ACC112 (cell line): ENCODE data around the gene MCF2L.

Experiments used
- H2AFZ ChIP-seq: fragments of 200-600 bp; sonication (generic); one replicate; pipeline ENCODE4 v1.6.0; 2017; ENCODE audit warnings: antibody characterized with exemption, low read length; ENCODE audit not compliant: unreplicated experiment
- H3K27ac ChIP-seq: fragments of 200-600 bp; sonication (generic); 2 replicates; pipeline ENCODE4 v1.5.1; 2014; ENCODE audit warnings: low read depth, mild to moderate bottlenecking, antibody characterized with exemption, low read length, moderate library complexity
- H3K27me3 ChIP-seq: fragments of 200-600 bp; sonication (generic); 2 replicates; pipeline ENCODE4 v1.6.1; 2014; ENCODE audit warnings: mild to moderate bottlenecking, antibody characterized with exemption, low read length, moderate library complexity, mixed read lengths; ENCODE audit not compliant: insufficient read depth
- H3K36me3 ChIP-seq: fragments of 200-600 bp; sonication (generic); 2 replicates; pipeline ENCODE4 v1.6.1; 2016; ENCODE audit warnings: mild to moderate bottlenecking, antibody characterized with exemption, low read length, moderate library complexity, mixed read lengths; ENCODE audit not compliant: insufficient read depth
- H3K4me1 ChIP-seq: fragments of 200-600 bp; sonication (generic); one replicate; pipeline ENCODE4 v1.6.1; 2016; ENCODE audit warnings: low read length, mixed read lengths; ENCODE audit not compliant: insufficient read depth, unreplicated experiment, control insufficient read depth
- H3K4me3 ChIP-seq: fragments of 200-600 bp; sonication (generic); 2 replicates; pipeline ENCODE4 v1.5.1; 2014; ENCODE audit warnings: mild to moderate bottlenecking, low read depth, low read length
- H3K79me2 ChIP-seq: fragments of 200-600 bp; sonication (generic); one replicate; pipeline ENCODE4 v1.6.0; 2016; ENCODE audit warnings: low read length; ENCODE audit not compliant: control insufficient read depth, unreplicated experiment, insufficient read depth

Gene MCF2L

GRCh38 chr13:113046883-113047244 is 77.8 kb downstream of the MCF2L start:
- Histone ChIP-seq H3K79me2 (no peaks in the 10 kb centered on the region), H2AFZ (no peak overlapping the region), H3K4me1 (no peaks in the 10 kb centered on the region), H3K36me3 (no peaks in the 10 kb centered on the region), H3K27ac (no peak overlapping the region), H3K27me3 (peaks cover 86% of the 10 kb centered on the region), H3K4me3 (no peak overlapping the region)

- H3K4me3 ChIP-seq: no peak overlapping the region
- H3K27me3 ChIP-seq: peaks cover 87% of the 10 kb centered on the region
- no peaks in the 10 kb centered on the region for H3K79me2 ChIP-seq
- H2AFZ ChIP-seq: no peak overlapping the region
- H3K27ac ChIP-seq: no peak overlapping the region
- H3K4me1 ChIP-seq: no peaks in the 10 kb centered on the region
- no peaks in the 10 kb centered on the region for H3K36me3 ChIP-seq
Measured at GRCh38 chr13:113047587-113047986, 78.6 kb downstream of the MCF2L start.

GRCh38 chr13:113048766-113049165 is 79.8 kb downstream of the MCF2L start:
- H3K4me3 ChIP-seq: no peak overlapping the region
- no peaks in the 10 kb centered on the region for H3K4me1 ChIP-seq
- no peaks in the 10 kb centered on the region for H3K79me2 ChIP-seq
- no peaks in the 10 kb centered on the region for H3K36me3 ChIP-seq
- peaks cover 87% of the 10 kb centered on the region for H3K27me3 ChIP-seq
- no peak overlapping the region for H2AFZ ChIP-seq
- no peak overlapping the region for H3K27ac ChIP-seq

GRCh38 chr13:113049521-113049941 is 80.5 kb downstream of the MCF2L start:
- H2AFZ ChIP-seq: no peak overlapping the region
- no peak overlapping the region for H3K27ac ChIP-seq
- H3K4me1 ChIP-seq: no peaks in the 10 kb centered on the region
- no peaks in the 10 kb centered on the region for H3K79me2 ChIP-seq
- peaks cover 87% of the 10 kb centered on the region for H3K27me3 ChIP-seq
- no peak overlapping the region for H3K4me3 ChIP-seq
- H3K36me3 ChIP-seq: no peaks in the 10 kb centered on the region

- H3K4me3 ChIP-seq: no peak overlapping the region
- no peaks in the 10 kb centered on the region for H3K79me2 ChIP-seq
Measured at GRCh38 chr13:113049981-113050380, 81.0 kb downstream of the MCF2L start.

GRCh38 chr13:113050734-113051431 is 81.9 kb downstream of the MCF2L start:
- Histone ChIP-seq H3K4me1 (no peaks in the 10 kb centered on the region), H3K4me3 (no peak overlapping the region), H2AFZ (no peak overlapping the region), H3K36me3 (no peaks in the 10 kb centered on the region), H3K27ac (no peak overlapping the region), H3K79me2 (no peaks in the 10 kb centered on the region), H3K27me3 (peaks cover 82% of the 10 kb centered on the region)

More at GRCh38 chr13:113049981-113050380, 81.0 kb downstream of the MCF2L start:
- H3K4me1 ChIP-seq: no peaks in the 10 kb centered on the region
- H2AFZ ChIP-seq: no peak overlapping the region
- no peaks in the 10 kb centered on the region for H3K36me3 ChIP-seq
- H3K27me3 ChIP-seq: peaks cover 87% of the 10 kb centered on the region
- no peak overlapping the region for H3K27ac ChIP-seq

GRCh38 chr13:113051641-113052040 is 82.6 kb downstream of the MCF2L start:
- Histone ChIP-seq H3K36me3 (no peaks in the 10 kb centered on the region), H3K79me2 (no peaks in the 10 kb centered on the region), H2AFZ (no peak overlapping the region), H3K27ac (no peak overlapping the region), H3K4me3 (no peak overlapping the region), H3K4me1 (no peaks in the 10 kb centered on the region), H3K27me3 (peaks cover 78% of the 10 kb centered on the region)

GRCh38 chr13:113052206-113052605 is 83.2 kb downstream of the MCF2L start:
- Histone ChIP-seq H3K27me3 (peaks cover 73% of the 10 kb centered on the region), H3K79me2 (no peaks in the 10 kb centered on the region), H3K27ac (no peak overlapping the region), H3K4me3 (no peak overlapping the region), H2AFZ (no peak overlapping the region), H3K4me1 (no peaks in the 10 kb centered on the region), H3K36me3 (no peaks in the 10 kb centered on the region)

- Histone ChIP-seq H2AFZ (no peak overlapping the region), H3K79me2 (no peaks in the 10 kb centered on the region), H3K27ac (no peak overlapping the region), H3K27me3 (peaks cover 69% of the 10 kb centered on the region), H3K4me3 (no peak overlapping the region), H3K36me3 (no peaks in the 10 kb centered on the region), H3K4me1 (no peaks in the 10 kb centered on the region)
Measured at GRCh38 chr13:113052971-113053370, 84.0 kb downstream of the MCF2L start.

- Histone ChIP-seq H3K4me3 (no peak overlapping the region), H3K79me2 (no peaks in the 10 kb centered on the region), H3K27ac (no peak overlapping the region), H3K27me3 (peaks cover 67% of the 10 kb centered on the region), H2AFZ (no peak overlapping the region), H3K36me3 (no peaks in the 10 kb centered on the region), H3K4me1 (no peaks in the 10 kb centered on the region)
Measured at GRCh38 chr13:113053376-113053775, 84.4 kb downstream of the MCF2L start.

GRCh38 chr13:113053801-113054604 is 85.0 kb downstream of the MCF2L start:
- peaks cover 64% of the 10 kb centered on the region for H3K27me3 ChIP-seq
- no peaks in the 10 kb centered on the region for H3K4me1 ChIP-seq
- no peaks in the 10 kb centered on the region for H3K79me2 ChIP-seq
- no peak overlapping the region for H3K27ac ChIP-seq
- no peaks in the 10 kb centered on the region for H3K36me3 ChIP-seq
- no peak overlapping the region for H2AFZ ChIP-seq
- H3K4me3 ChIP-seq: no peak overlapping the region
